HL-60 (cell line): ENCODE results near the gene TNRC6C.

Experiments used
- DNase-seq, 2 experiments: peaks; one replicate each; pipeline ENCODE4 v3.0.0-alpha.2; 2010 to 2020; ENCODE audit warnings: low read depth in 1 of 2, low spot score in 1 of 2
- H3K27ac ChIP-seq: fragments of 250-450 bp; sonication (Bioruptor Pico); replicated peaks from 2 replicates; pipeline ENCODE4 v1.5.1; 2020; ENCODE audit warnings: mild to moderate bottlenecking, moderate library complexity
- H3K27me3 ChIP-seq: fragments of 250-450 bp; sonication (Bioruptor Pico); 2 replicates; pipeline ENCODE4 v1.5.1; 2021; ENCODE audit warnings: mild to moderate bottlenecking, moderate library complexity; ENCODE audit not compliant: insufficient read depth, poor library complexity, severe bottlenecking
- H3K4me3 ChIP-seq: replicated peaks from 2 replicates; pipeline ENCODE4 v1.5.1; 2011; ENCODE audit warnings: mild to moderate bottlenecking, control low read depth, low read length; ENCODE audit not compliant: insufficient read depth
- CTCF ChIP-seq: IDR thresholded peaks from one replicate; pipeline ENCODE4 v1.5.1; 2011; ENCODE audit warnings: low read length, control low read depth, inconsistent platforms; ENCODE audit not compliant: insufficient read depth
- GABPA ChIP-seq: IDR thresholded peaks from 2 replicates; pipeline ENCODE4 v1.6.1; 2012; ENCODE audit warnings: low read depth
- POLR2AphosphoS5 ChIP-seq: IDR thresholded peaks from 2 replicates; pipeline ENCODE4 v1.6.1; 2012; ENCODE audit warnings: low read depth
- REST ChIP-seq: IDR thresholded peaks from 2 replicates; pipeline ENCODE4 v1.6.1; 2012; ENCODE audit warnings: low read depth; ENCODE audit not compliant: insufficient replicate concordance
- SPI1 ChIP-seq: IDR thresholded peaks from 2 replicates; pipeline ENCODE4 v1.6.1; 2012; ENCODE audit warnings: low read depth, mild to moderate bottlenecking, borderline replicate concordance

TNRC6C gene

GRCh38 chr17:78096093-78096492 is 137.6 kb downstream of the TNRC6C start:
- H3K4me3 ChIP-seq = no peak overlapping the region
- H3K27me3 ChIP-seq = no peaks in the 10 kb centered on the region
- H3K27ac ChIP-seq = no peak overlapping the region
- no peak for DNase-seq
- TF ChIP-seq GABPA = no peak
- no peak for TF ChIP-seq POLR2AphosphoS5
- no peak for TF ChIP-seq REST
- TF ChIP-seq CTCF = no peak
- no peak for TF ChIP-seq SPI1

- Histone ChIP-seq H3K27me3 (no peaks in the 10 kb centered on the region), H3K27ac (no peak overlapping the region), H3K4me3 (no peak overlapping the region)
- no peak for TF ChIP-seq GABPA
- TF ChIP-seq POLR2AphosphoS5 = no peak
- TF ChIP-seq SPI1 = no peak
- no peak for TF ChIP-seq REST
- TF ChIP-seq CTCF = no peak
- no peak for DNase-seq
Observed at GRCh38 chr17:78101112-78101511, 142.6 kb downstream of the TNRC6C start.

GRCh38 chr17:78101542-78101941 is 143.0 kb downstream of the TNRC6C start:
- no peak for DNase-seq
- TF ChIP-seq POLR2AphosphoS5 (no peak), CTCF (no peak), REST (no peak), GABPA (no peak)
- Histone ChIP-seq H3K27ac (no peak overlapping the region), H3K27me3 (no peaks in the 10 kb centered on the region), H3K4me3 (no peak overlapping the region)
